Ishikawa (cell line): ENCODE results near the gene RGL1.

ENCODE experiments used
- CREB1 ChIP-seq: IDR thresholded peaks from 2 replicates; pipeline ENCODE4 v1.6.1; 2012; ENCODE audit warnings: low read depth
- EP300 ChIP-seq: IDR thresholded peaks from 2 replicates; pipeline ENCODE4 v1.6.1; 2012; ENCODE audit warnings: borderline replicate concordance
- NFIC ChIP-seq: IDR thresholded peaks from 2 replicates; pipeline ENCODE4 v1.6.1; 2012
- TEAD4 ChIP-seq: IDR thresholded peaks from 2 replicates; pipeline ENCODE4 v1.6.1; 2012

The RGL1 gene

GRCh38 chr1:183975651-183976050, 170.7 kb downstream of the RGL1 start:
- TF ChIP-seq NFIC (no peak), EP300 (no peak), CREB1 (no peak), TEAD4 (no peak)

GRCh38 chr1:183977717-183978116, 172.8 kb downstream of the RGL1 start:
- no peak for TF ChIP-seq NFIC
